NCI-H510A treated with DMSO at 0.1 percent for 48 hours (cell line): Measurements from ENCODE around the gene CCL1.
"Not testable (repeated sequence)": the region's sequence is repeated elsewhere in the genome, so short reads cannot be mapped to it uniquely, and the experiment has no call there.

ENCODE experiments used
- DNase-seq: peaks from one replicate; lab custom pipeline; 2025; lab: John Stamatoyannopoulos, UW

The CCL1 gene

GRCh38 chr17:34357398-34357797, 5.6 kb downstream of the CCL1 start:
- no peak for DNase-seq

GRCh38 chr17:34356194-34356593, 6.8 kb downstream of the CCL1 start, which contains the start of gene CCL13:
CCL13 (plus strand) TSS chr17:34356480; CDS start chr17:34356527, 47 bp downstream.
- no peak for DNase-seq

GRCh38 chr17:34354637-34355036, 8.4 kb downstream of the CCL1 start:
- no peak for DNase-seq

GRCh38 chr17:34352191-34352590, 10.8 kb downstream of the CCL1 start:
- no peak for DNase-seq

- no peak for DNase-seq
These were observed 11.9 kb downstream of the CCL1 start for GRCh38 chr17:34351096-34351495.

- no peak for DNase-seq
These were observed 13.3 kb downstream of the CCL1 start for GRCh38 chr17:34349751-34350150.

GRCh38 chr17:34347063-34347462, 16.0 kb downstream of the CCL1 start:
- DNase-seq: no peak

GRCh38 chr17:34341916-34342315, 21.1 kb downstream of the CCL1 start:
- no peak for DNase-seq

GRCh38 chr17:34339138-34339770, 23.8 kb downstream of the CCL1 start:
- no peak for DNase-seq

GRCh38 chr17:34337701-34338100, 25.3 kb downstream of the CCL1 start:
- DNase-seq: no peak

- not testable (repeated sequence) for DNase-seq
These were observed 35.5 kb downstream of the CCL1 start for GRCh38 chr17:34327580-34327979.

GRCh38 chr17:34321964-34322363, 41.1 kb downstream of the CCL1 start:
- DNase-seq: no peak

GRCh38 chr17:34319039-34319483, 44.0 kb downstream of the CCL1 start, which contains the start of gene CCL8:
CCL8 (plus strand) TSS chr17:34319435; CDS start chr17:34319502, 67 bp downstream.
- DNase-seq: no peak

- no peak for DNase-seq
These were observed 44.6 kb downstream of the CCL1 start for GRCh38 chr17:34318474-34318873.

GRCh38 chr17:34314279-34314678, 48.8 kb downstream of the CCL1 start:
- no peak for DNase-seq

- DNase-seq: no peak
These were observed 49.9 kb downstream of the CCL1 start for GRCh38 chr17:34313164-34313563.

- DNase-seq: no peak
These were observed 51.0 kb downstream of the CCL1 start for GRCh38 chr17:34312080-34312479.

- no peak for DNase-seq
These were observed 51.7 kb downstream of the CCL1 start for GRCh38 chr17:34311291-34311690.
